Measurements from ENCODE around the gene DPEP3. TPM values are rescaled to one million over a fixed set of nuclear protein-coding genes. Genes with fewer than 3 reads are reported as not detected.

The DPEP3 gene
- total and polyA plus RNA-seq, 7 donors: 0.10 to 0.45 (median 0.17) TPM; not detected in 2

GRCh38 chr16:67993207-67994039 lies 13.1 kb upstream of the DPEP3 start:
- ATAC-seq (peak; percentile 74 to 85 (median 80)), DNase-seq (peak; percentile 85 to 93)
- Histone ChIP-seq H3K4me1 (peaks cover 46% of the 10 kb centered on the region), H3K9me3 (no peaks in the 10 kb centered on the region), H3K36me3 (ENCODE audit: insufficient read depth in 1 of 2, low read depth in 1 of 2) (peaks cover 0 to 8% of the 10 kb centered on the region in 2 donors), H3K27me3 (ENCODE audit: insufficient read depth in 3 of 3, low read length in 2 of 3) (no peaks in the 10 kb centered on the region), H3K27ac (peak overlapping the region; percentile 81), H3K4me3 (peak overlapping the region; percentile 64)
- WGBS, 3 donors: 13 to 24% (median 18%) methylated on average over 20 to 39 of the region's 39 CpGs
- intact Hi-C loops (cut with DNase I): loop anchor here (2.0 to 5.0 kb wide), 3 partner anchors 47 to 239 kb away; no protein-coding TSS in a partner anchor
- TF ChIP-seq CTCF (IDR thresholded peaks at IDR 0.05): peak; percentile 100

- no peak for TF ChIP-seq CTCF (IDR thresholded peaks at IDR 0.05)
- Histone ChIP-seq H3K9me3 (no peaks in the 10 kb centered on the region), H3K4me1 (peaks cover 50% of the 10 kb centered on the region), H3K27me3 (ENCODE audit: insufficient read depth in 3 of 3, low read length in 2 of 3) (no peaks in the 10 kb centered on the region), H3K27ac (no peak overlapping the region), H3K4me3 (peak overlapping the region; percentile 64), H3K36me3 (ENCODE audit: insufficient read depth in 1 of 2, low read depth in 1 of 2) (peaks cover 0 to 8% of the 10 kb centered on the region in 2 donors)
- intact Hi-C loops (cut with DNase I): loop anchor here (2.0 to 5.0 kb wide), 3 partner anchors 48 to 240 kb away; no protein-coding TSS in a partner anchor
- no peak for DNase-seq
- WGBS, 3 donors: 71 to 75% (median 75%) methylated on average over 18 to 20 of the region's 20 CpGs
- ATAC-seq: peak in 2 of 4 donors; percentile 0 to 7
Measured at GRCh38 chr16:67992661-67993206, 12.4 kb upstream of the DPEP3 start.

- H3K36me3 ChIP-seq (ENCODE audit: insufficient read depth in 1 of 2, low read depth in 1 of 2): peaks cover 0 to 8% of the 10 kb centered on the region in 2 donors
- peaks cover 69% of the 10 kb centered on the region for H3K4me1 ChIP-seq
- 38 to 63% (median 47%) methylated on average over 6 of the region's 6 CpGs for WGBS, 3 donors
- ATAC-seq (peak in 3 of 4 donors; percentile 7 to 21 (median 11)), DNase-seq (no peak)
- peak overlapping the region; percentile 70 for H3K4me3 ChIP-seq
- peak; percentile 7 for TF ChIP-seq CTCF (IDR thresholded peaks at IDR 0.05)
- H3K27me3 ChIP-seq (ENCODE audit: insufficient read depth in 3 of 3, low read length in 2 of 3): no peaks in the 10 kb centered on the region
- no peaks in the 10 kb centered on the region for H3K9me3 ChIP-seq
- intact Hi-C loops (cut with DNase I): loop anchor here (5.0 kb wide), 2 partner anchors 72 to 242 kb away; no protein-coding TSS in a partner anchor
- peak overlapping the region; percentile 97 for H3K27ac ChIP-seq
Measured at GRCh38 chr16:67990018-67990386, 9.7 kb upstream of the DPEP3 start.

GRCh38 chr16:67989322-67990017 lies 9.2 kb upstream of the DPEP3 start:
- WGBS, 3 donors: 29 to 47% (median 35%) methylated on average over 8 of the region's 8 CpGs
- Histone ChIP-seq H3K4me3 (peak overlapping the region; percentile 70), H3K4me1 (peaks cover 74% of the 10 kb centered on the region), H3K27ac (peak overlapping the region; percentile 97), H3K36me3 (ENCODE audit: insufficient read depth in 1 of 2, low read depth in 1 of 2) (peaks cover 0 to 8% of the 10 kb centered on the region in 2 donors), H3K9me3 (no peaks in the 10 kb centered on the region), H3K27me3 (ENCODE audit: insufficient read depth in 3 of 3, low read length in 2 of 3) (no peaks in the 10 kb centered on the region)
- intact Hi-C loops (cut with DNase I): loop anchor here (2.0 to 5.0 kb wide), 3 partner anchors 51 to 243 kb away; no protein-coding TSS in a partner anchor
- DNase-seq (peak in 1 of 2 donors; percentile 72), ATAC-seq (peak; percentile 49 to 74 (median 56))
- no peak for TF ChIP-seq CTCF (IDR thresholded peaks at IDR 0.05)
